RPMI7951 (cell line): ENCODE data around the gene EML2. TPM values are rescaled to one million over a fixed set of nuclear protein-coding genes. Genes with fewer than 3 reads are reported as not detected.
"Not testable (repeated sequence)": the region's sequence is repeated elsewhere in the genome, so short reads cannot be mapped to it uniquely, and the experiment has no call there.

Source experiments
- DNase-seq: peaks from one replicate; pipeline ENCODE4 v3.0.0-alpha.2; 2012; ENCODE audit warnings: low read depth
- total RNA-seq: library from RNA; depleted of rRNA; stranded (reverse); fragments of >200 nt; shearing (Covaris generic); gene quantifications from 2 replicates; pipeline ENCODE4 v1.2.3, GENCODE V29; 2014

EML2 gene
- total RNA-seq, 1 experiment from 2014 or later = 14.4 TPM

GRCh38 chr19:45615795-45616703, 23.1 kb downstream of the EML2 start:
- DNase-seq = peak; percentile 63

- DNase-seq = not testable (repeated sequence)
Measured at GRCh38 chr19:45615056-45615455, 24.1 kb downstream of the EML2 start.

GRCh38 chr19:45613926-45614725, 25.1 kb downstream of the EML2 start:
- peak; percentile 90 for DNase-seq

- DNase-seq = no peak
Measured at GRCh38 chr19:45608948-45609347, 30.2 kb downstream of the EML2 start.

- DNase-seq = peak; percentile 75
Measured at GRCh38 chr19:45607071-45608029, 31.8 kb downstream of the EML2 start.

GRCh38 chr19:45601524-45602374, 37.4 kb downstream of the EML2 start, which contains the start of gene GPR4:
GPR4 (minus strand) TSS chr19:45602212; CDS start chr19:45591866, 10,346 bp downstream.
- no peak for DNase-seq

- no peak for DNase-seq
Measured at GRCh38 chr19:45601115-45601514, 38.1 kb downstream of the EML2 start.

GRCh38 chr19:45600340-45600885, 38.8 kb downstream of the EML2 start:
- DNase-seq = no peak

- DNase-seq = no peak
Measured at GRCh38 chr19:45599286-45599685, 39.9 kb downstream of the EML2 start.

- DNase-seq = no peak
Measured at GRCh38 chr19:45598267-45599001, 40.8 kb downstream of the EML2 start.

- DNase-seq = no peak
Measured at GRCh38 chr19:45597425-45598111, 41.6 kb downstream of the EML2 start.

GRCh38 chr19:45595814-45596213, 43.4 kb downstream of the EML2 start:
- no peak for DNase-seq

- DNase-seq = no peak
Measured at GRCh38 chr19:45593520-45593919, 45.7 kb downstream of the EML2 start.

- DNase-seq = no peak
Measured at GRCh38 chr19:45592366-45592765, 46.8 kb downstream of the EML2 start.

- no peak for DNase-seq
Measured at GRCh38 chr19:45591638-45592005, 47.6 kb downstream of the EML2 start.

- DNase-seq = peak; percentile 31
Measured at GRCh38 chr19:45591004-45591637, 48.1 kb downstream of the EML2 start.

GRCh38 chr19:45590300-45591003, 48.7 kb downstream of the EML2 start:
- no peak for DNase-seq

- no peak for DNase-seq
Measured at GRCh38 chr19:45589768-45590167, 49.4 kb downstream of the EML2 start.
